K562 (cell line): Measurements from ENCODE around the gene DRGX. TPM values are rescaled to one million over a fixed set of nuclear protein-coding genes. Genes with fewer than 3 reads are reported as not detected.

Experiments used
- ATAC-seq: fragments of 200-7000 bp; cut with Tn5 transposase; 3 replicates; pipeline ENCODE4 v1.9.1; 2020; ENCODE audit warnings: moderate library complexity
- BruUV-seq: library from RNA; stranded (reverse); fragments of 400-500 nt; replicated peaks from 2 replicates; lab custom pipeline; 2021; lab: Mats Ljungman, UMichigan
- CTCF ChIA-PET: fragments of 300-600 bp; formaldehyde crosslinking; extraction: SDS; loops from one replicate; lab custom pipeline; 2021; ENCODE audit warnings: low intra/inter-chr PET ratio; lab: Yijun Ruan, JAX
- POLR2A ChIA-PET: fragments of 300-600, 350-650 bp; sonication (Branson Sonifier 250); formaldehyde crosslinking; extraction: SDS; loops from one replicate; lab custom pipeline; 2021; ENCODE audit warnings: antibody characterized with exemption, inconsistent platforms; lab: Yijun Ruan, JAX
- DNase-seq, 4 experiments: peaks; one replicate each; pipeline versions ENCODE4 v3.0.0 to v3.0.0-alpha.2; 2011 to 2018; ENCODE audit warnings: low spot score in 3 of 4, mixed read lengths in 3 of 4; ENCODE audit errors: extremely low read depth in 1 of 4
- FAIRE-seq: peaks from 2 replicates; lab custom pipeline; 2011; peaks lifted over from hg19 to GRCh38; lab: Jason Lieb, UNC
- H2AFZ ChIP-seq: 2 replicates; pipeline ENCODE4 v1.6.0; 2011; ENCODE audit warnings: low read depth, low read length, control low read depth, inconsistent platforms
- H3K27ac ChIP-seq: fragments of 200-600 bp; 3 replicates; pipeline ENCODE4 v1.8.0; 2011; ENCODE audit warnings: low read depth, mild to moderate bottlenecking, control low read depth, inconsistent platforms, low read length, moderate library complexity, mixed read lengths; ENCODE audit errors: extremely low read depth
- H3K27me3 ChIP-seq, 2 experiments: fragments of 300-600 bp in 1 of 2; 2 replicates in 1 of 2; 3 replicates in 1 of 2; pipeline versions ENCODE4 v1.6.0 to v1.8.0; 2011; ENCODE audit warnings: inconsistent platforms in 2 of 2, low read length in 2 of 2, mild to moderate bottlenecking in 1 of 2, mixed read lengths in 1 of 2, moderate library complexity in 1 of 2; ENCODE audit not compliant: control insufficient read depth in 2 of 2, insufficient read depth in 2 of 2
- H3K36me3 ChIP-seq: fragments of 300-600 bp; 3 replicates; pipeline ENCODE4 v1.8.0; 2011; ENCODE audit warnings: mild to moderate bottlenecking, low read length, inconsistent platforms; ENCODE audit not compliant: control insufficient read depth, insufficient read depth
- H3K4me1 ChIP-seq, 2 experiments: fragments of 200-600 bp in 1 of 2; replicated peaks in 1 of 2; 2 replicates in 1 of 2; 3 replicates in 1 of 2; pipeline versions ENCODE4 v1.5.1 to v1.8.0; 2011; ENCODE audit warnings: inconsistent platforms in 2 of 2, low read length in 2 of 2, mild to moderate bottlenecking in 1 of 2, mixed read lengths in 1 of 2, moderate library complexity in 1 of 2; ENCODE audit not compliant: control insufficient read depth in 2 of 2, insufficient read depth in 2 of 2
- H3K4me2 ChIP-seq: 2 replicates; pipeline ENCODE4 v1.6.1; 2011; ENCODE audit warnings: low read length, control low read depth, inconsistent platforms, mixed read lengths; ENCODE audit not compliant: insufficient read depth
- H3K4me3 ChIP-seq: fragments of 200-600 bp; sonication (generic), shearing (Covaris generic); 2 replicates; pipeline ENCODE4 v1.5.1; 2016; ENCODE audit warnings: control low read depth, inconsistent platforms
- H3K79me2 ChIP-seq: fragments of 200-600 bp; 3 replicates; pipeline ENCODE4 v1.8.0; 2011; ENCODE audit warnings: low read length, inconsistent platforms; ENCODE audit not compliant: control insufficient read depth, insufficient read depth
- H3K9ac ChIP-seq, 2 experiments: 2 replicates each; pipeline versions ENCODE4 v1.6.0 to v1.6.1; 2011; ENCODE audit warnings: low read depth in 2 of 2, low read length in 2 of 2, control low read depth in 1 of 2, inconsistent platforms in 1 of 2, mild to moderate bottlenecking in 1 of 2, mixed read lengths in 1 of 2; ENCODE audit not compliant: insufficient read depth in 1 of 2
- H3K9me1 ChIP-seq: one replicate; pipeline ENCODE4 v1.6.0; 2011; ENCODE audit warnings: inconsistent platforms, mild to moderate bottlenecking, low read length, moderate library complexity; ENCODE audit not compliant: control insufficient read depth, insufficient read depth
- H3K9me3 ChIP-seq: replicated peaks from 2 replicates; pipeline ENCODE4 v1.5.1; 2011; ENCODE audit warnings: low read depth, low read length, inconsistent platforms; ENCODE audit not compliant: control insufficient read depth, insufficient read depth
- H4K20me1 ChIP-seq: replicated peaks from 2 replicates; pipeline ENCODE4 v1.6.1; 2011; ENCODE audit warnings: low read length, inconsistent platforms, mixed read lengths; ENCODE audit not compliant: control insufficient read depth, insufficient read depth
- FOXP1 ChIP-seq: sonication (generic); formaldehyde crosslinking; IDR thresholded peaks from 2 replicates; pipeline ENCODE4 v1.8.0; 2022; ENCODE audit warnings: mild to moderate bottlenecking, missing genetic modification reagents
- MED1 ChIP-seq: sonication (generic); formaldehyde crosslinking; IDR thresholded peaks from 2 replicates; pipeline ENCODE4 v1.8.1; 2023; ENCODE audit warnings: missing genetic modification reagents, borderline replicate concordance
- ZNF224 ChIP-seq: sonication (generic); formaldehyde crosslinking; IDR thresholded peaks from 2 replicates; pipeline ENCODE4 v1.8.0; 2022; ENCODE audit warnings: mild to moderate bottlenecking, missing genetic modification reagents
- ZNF785 ChIP-seq: fragments of 250-450 bp; sonication (Bioruptor Pico); IDR thresholded peaks from 2 replicates; pipeline ENCODE4 v1.4.0; 2020; ENCODE audit warnings: mild to moderate bottlenecking
- WGBS: fragments of 100-300 bp; shearing (Covaris generic); methylation state at CpG from one replicate; pipeline ENCODE4 v1.1.6; 2016; ENCODE audit warnings: low coverage, mixed read lengths; ENCODE audit not compliant: insufficient coverage; ENCODE audit errors: missing lambda C conversion rate; 5-methylcytosine and 5-hydroxymethylcytosine counted together
- in situ Hi-C: fragments of 300-500 bp; cut with MboI; formaldehyde crosslinking; loops from 4 replicates; pipeline ENCODE4 v1.15.0; 2018; ENCODE audit warnings: inconsistent platforms, mixed read lengths
- intact Hi-C: fragments of 100-400 bp; cut with micrococcal nuclease; formaldehyde crosslinking; loops from 2 replicates; pipeline ENCODE4 v1.14.2; 2022
- polyA plus RNA-seq, 8 experiments: library from polyadenylated mRNA; depleted of rRNA in 4 of 8; stranded (reverse) in 5 of 8; unstranded in 3 of 8; fragments of >200 nt; fragmentation: Nextera tagmentation in 2 of 8; fragmentation: Illumina TruSeq in 1 of 8; extraction: Ambion mirVana in 2 of 8; extraction: Trizol in 1 of 8; gene quantifications; 2 replicates each; pipeline versions ENCODE4 v1.2.1 to v1.2.3, GENCODE V29; 2011 to 2014; ENCODE audit warnings: inconsistent platforms in 1 of 8, missing spikeins in 1 of 8
- total RNA-seq, 7 experiments: library from RNA; depleted of rRNA in 6 of 7; stranded (reverse); fragments of >200 nt in 6 of 7; fragmentation: Illumina TruSeq in 2 of 7; extraction: Trizol in 2 of 7; gene quantifications; 2 replicates each; pipeline versions ENCODE4 v1.2.1 to v1.2.3, GENCODE V29; 2011 to 2021; ENCODE audit warnings: low replicate concordance in 1 of 7
- TF ChIP-seq, protein P1 (sequence below): fragments of 450-650 bp; formaldehyde crosslinking; IDR thresholded peaks from 2 replicates; pipeline ENCODE4 v1.4.0; 2020; ENCODE audit warnings: mild to moderate bottlenecking, moderate library complexity
- TF ChIP-seq, protein P2 (sequence below): fragments of 250-450 bp; sonication (Bioruptor Pico); IDR thresholded peaks from 2 replicates; pipeline ENCODE4 v1.4.0; 2020; ENCODE audit warnings: mild to moderate bottlenecking, moderate library complexity, borderline replicate concordance

DRGX gene
- total and polyA plus RNA-seq, 9 of the 15 experiments (the other 6 are each of a cell fraction or from before 2014, with no cell fraction given): not detected

DNA sequence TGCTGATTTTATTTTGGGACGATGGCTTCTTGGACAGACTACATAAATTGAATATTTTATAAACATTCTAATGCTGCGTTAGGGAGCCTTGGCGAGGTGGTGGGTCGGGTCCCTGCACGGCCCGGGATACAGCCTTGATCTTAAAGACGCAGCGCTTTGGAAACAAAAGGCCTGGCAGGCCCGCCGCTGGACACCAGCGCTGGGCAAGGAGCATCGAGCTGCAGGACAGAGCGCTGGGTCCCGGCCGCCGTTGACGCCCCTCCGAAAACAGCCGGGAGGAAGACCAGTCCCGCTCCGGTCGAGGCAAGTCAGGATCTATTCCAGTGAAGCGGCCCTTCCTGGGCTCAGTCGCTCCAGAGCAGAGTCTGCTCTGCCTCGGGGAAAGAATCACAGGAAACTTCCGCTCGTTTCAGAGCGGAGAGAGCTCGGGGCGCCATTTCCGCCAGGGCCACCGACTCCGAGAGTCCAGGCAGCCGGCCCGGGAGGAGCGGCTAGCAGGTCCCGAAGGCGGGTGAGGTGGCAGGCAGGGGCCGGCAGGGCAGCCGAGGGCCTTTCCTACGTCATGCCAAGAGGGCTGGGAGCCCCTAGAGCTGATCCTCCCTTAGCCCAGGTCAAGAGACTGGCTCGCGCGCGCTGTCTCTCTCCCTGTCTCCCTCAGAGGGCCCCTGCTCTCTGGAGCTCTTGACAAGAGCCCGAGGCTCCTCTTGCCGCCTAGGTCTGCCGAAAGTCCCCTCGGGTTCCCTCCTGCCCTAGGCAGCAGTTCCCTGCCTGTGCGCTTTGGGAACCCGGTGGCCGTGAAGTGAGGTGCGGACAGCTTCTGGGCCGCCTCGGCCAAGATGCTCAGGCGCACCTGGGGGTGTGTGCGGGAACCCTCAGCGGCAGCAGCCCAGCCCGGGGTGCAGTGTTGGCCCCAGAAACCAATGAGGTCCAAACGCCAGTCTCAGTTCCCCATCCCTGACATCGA is 1.4 kb upstream of the DRGX start:
- Histone ChIP-seq H3K4me1 (peaks cover 0 to 30% of the 10 kb centered on the region in 2 experiments; a peak in 2 of 5 replicates), H3K36me3 (no peaks in the 10 kb centered on the region), H3K79me2 (no peaks in the 10 kb centered on the region), H3K9me3 (no peaks in the 10 kb centered on the region), H3K9me1 (no peaks in the 10 kb centered on the region), H3K9ac (no peak overlapping the region), H3K27me3 (peaks cover 69 to 74% of the 10 kb centered on the region in 2 experiments), H3K27ac (no peak overlapping the region), H2AFZ (no peak overlapping the region), H4K20me1 (peaks cover 7% of the 10 kb centered on the region; the same call in 1 of the 2 replicates), H3K4me2 (no peak overlapping the region), H3K4me3 (no peak overlapping the region)
- intact Hi-C loops (no loop called here), in situ Hi-C loops (no loop called here)
- no TSS peak for BruUV-seq
- POLR2A ChIA-PET: interaction anchor here (0.8 kb wide), 1 partner anchor 9 kb away, joined by 3 read pairs; no protein-coding TSS in a partner anchor
- TF ChIP-seq MED1 (CRISPR knock-in tag): 0 out of 2 replicates have a peak, but pooled peaks have one; percentile 36
- no peak for TF ChIP-seq FOXP1 (CRISPR knock-in tag)
- TF ChIP-seq, protein P1, sequence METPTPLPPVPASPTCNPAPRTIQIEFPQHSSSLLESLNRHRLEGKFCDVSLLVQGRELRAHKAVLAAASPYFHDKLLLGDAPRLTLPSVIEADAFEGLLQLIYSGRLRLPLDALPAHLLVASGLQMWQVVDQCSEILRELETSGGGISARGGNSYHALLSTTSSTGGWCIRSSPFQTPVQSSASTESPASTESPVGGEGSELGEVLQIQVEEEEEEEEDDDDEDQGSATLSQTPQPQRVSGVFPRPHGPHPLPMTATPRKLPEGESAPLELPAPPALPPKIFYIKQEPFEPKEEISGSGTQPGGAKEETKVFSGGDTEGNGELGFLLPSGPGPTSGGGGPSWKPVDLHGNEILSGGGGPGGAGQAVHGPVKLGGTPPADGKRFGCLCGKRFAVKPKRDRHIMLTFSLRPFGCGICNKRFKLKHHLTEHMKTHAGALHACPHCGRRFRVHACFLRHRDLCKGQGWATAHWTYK (CRISPR knock-in tag): no peak
- TF ChIP-seq ZNF224 (CRISPR knock-in tag): no peak
- TF ChIP-seq, protein P2, sequence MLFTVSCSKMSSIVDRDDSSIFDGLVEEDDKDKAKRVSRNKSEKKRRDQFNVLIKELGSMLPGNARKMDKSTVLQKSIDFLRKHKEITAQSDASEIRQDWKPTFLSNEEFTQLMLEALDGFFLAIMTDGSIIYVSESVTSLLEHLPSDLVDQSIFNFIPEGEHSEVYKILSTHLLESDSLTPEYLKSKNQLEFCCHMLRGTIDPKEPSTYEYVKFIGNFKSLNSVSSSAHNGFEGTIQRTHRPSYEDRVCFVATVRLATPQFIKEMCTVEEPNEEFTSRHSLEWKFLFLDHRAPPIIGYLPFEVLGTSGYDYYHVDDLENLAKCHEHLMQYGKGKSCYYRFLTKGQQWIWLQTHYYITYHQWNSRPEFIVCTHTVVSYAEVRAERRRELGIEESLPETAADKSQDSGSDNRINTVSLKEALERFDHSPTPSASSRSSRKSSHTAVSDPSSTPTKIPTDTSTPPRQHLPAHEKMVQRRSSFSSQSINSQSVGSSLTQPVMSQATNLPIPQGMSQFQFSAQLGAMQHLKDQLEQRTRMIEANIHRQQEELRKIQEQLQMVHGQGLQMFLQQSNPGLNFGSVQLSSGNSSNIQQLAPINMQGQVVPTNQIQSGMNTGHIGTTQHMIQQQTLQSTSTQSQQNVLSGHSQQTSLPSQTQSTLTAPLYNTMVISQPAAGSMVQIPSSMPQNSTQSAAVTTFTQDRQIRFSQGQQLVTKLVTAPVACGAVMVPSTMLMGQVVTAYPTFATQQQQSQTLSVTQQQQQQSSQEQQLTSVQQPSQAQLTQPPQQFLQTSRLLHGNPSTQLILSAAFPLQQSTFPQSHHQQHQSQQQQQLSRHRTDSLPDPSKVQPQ (CRISPR knock-in tag): no peak
- no peak for TF ChIP-seq ZNF785
- ATAC-seq (peak; percentile 55), DNase-seq (no peak), FAIRE-seq (no peak)
- CTCF ChIA-PET: no interaction called here
- WGBS: 26% methylated on average over 51 of the region's 61 CpGs
